ENCODE data around the gene PON3. TPM values are rescaled to one million over a fixed set of nuclear protein-coding genes. Genes with fewer than 3 reads are reported as not detected.

The PON3 gene
- total and polyA plus RNA-seq, 2 of the 4 experiments (the other 2 are of a cell fraction) = not detected

GRCh38 chr7:95425694-95426093, 29.5 kb upstream of the PON3 start:
- intact Hi-C loops (cut with micrococcal nuclease) = no loop called here
- no CpG with 5 or more reads among the region's 2 CpGs for WGBS, 2 experiments (ENCODE audit: extremely low coverage in 2 of 2, insufficient read length in 1 of 2)
- no peak overlapping the region for H2BK120ac ChIP-seq (ENCODE audit: low read depth, low read length)
- H2AK9ac ChIP-seq (replicated peaks; ENCODE audit: low read depth, low read length, poor library complexity) = no peak overlapping the region
- ChIA-PET POLR2A (ENCODE audit: unreplicated experiment) (no interaction called here), CTCF (interaction anchor here (0.6 kb wide), 1 partner anchor 989 kb away, joined by 5 read pairs; no protein-coding TSS in a partner anchor)
- H3K4me1 ChIP-seq (ENCODE audit: control insufficient read depth, insufficient read depth, low read length) = peaks cover 5% of the 10 kb centered on the region; the same call in 1 of the 2 replicates
- peaks cover 5% of the 10 kb centered on the region for H3K36me3 ChIP-seq (ENCODE audit: control insufficient read depth, insufficient read depth, low read length)
- no peak overlapping the region for H4K8ac ChIP-seq (ENCODE audit: low read depth in 2 of 2, low read length in 2 of 2)
- H4K91ac ChIP-seq (ENCODE audit: insufficient read depth, low read depth, low read length) = no peak overlapping the region
- ATAC-seq (ENCODE audit: low read depth) (no peak), DNase-seq (no peak)
- H3K79me1 ChIP-seq (ENCODE audit: low read depth in 1 of 2, low read length in 2 of 2) = peaks cover 10 to 27% of the 10 kb centered on the region in 2 experiments; a peak in 3 of 4 replicates
- H3K4ac ChIP-seq (ENCODE audit: low read depth, low read length) = no peak overlapping the region
- no peaks in the 10 kb centered on the region for H4K20me1 ChIP-seq (ENCODE audit: insufficient read depth, low read length)
- H3K9ac ChIP-seq (ENCODE audit: low read depth, low read length) = no peak overlapping the region
- H4K5ac ChIP-seq (ENCODE audit: low read depth, low read length) = no peak overlapping the region
- H3K56ac ChIP-seq (ENCODE audit: extremely low read depth, insufficient read depth, low read length) = no peak overlapping the region
- in situ Hi-C loops (cut with MboI; ENCODE audit: low sequenced_read_pairs) = no loop called here
- H2AFZ ChIP-seq (replicated peaks; ENCODE audit: low read length, poor library complexity) = no peak overlapping the region
- H3K9me1 ChIP-seq (ENCODE audit: insufficient read depth, low read length) = peaks cover 4% of the 10 kb centered on the region; the same call in 1 of the 2 replicates
- no peak overlapping the region for H3K27ac ChIP-seq (ENCODE audit: insufficient read depth, low read length)
- H3K4me3 ChIP-seq (ENCODE audit: insufficient read depth, low read depth, low read length) = no peak overlapping the region
- H2BK20ac ChIP-seq (ENCODE audit: low read depth, low read length) = no peak overlapping the region
- H3K14ac ChIP-seq (replicated peaks; ENCODE audit: low read depth, low read length) = no peak overlapping the region
- no peak overlapping the region for H2BK5ac ChIP-seq (ENCODE audit: low read depth, low read length, poor library complexity, severe bottlenecking)
- H2AK5ac ChIP-seq (ENCODE audit: low read depth, low read length) = no peak overlapping the region
- TF ChIP-seq NFE2L2 (IDR thresholded peaks at IDR 0.05; ENCODE audit: low read depth, low read length) = no peak
- no peak for TF ChIP-seq MAZ (IDR thresholded peaks at IDR 0.05; ENCODE audit: borderline replicate concordance, low read depth, low read length)
- TF ChIP-seq MAFK (IDR thresholded peaks at IDR 0.05; ENCODE audit: low read depth, low read length) = no peak
- TF ChIP-seq ELK1 (IDR thresholded peaks at IDR 0.05; ENCODE audit: borderline replicate concordance, low read depth, low read length) = no peak
- no peak for TF ChIP-seq CEBPB (IDR thresholded peaks at IDR 0.05; ENCODE audit: low read depth, low read length)
- BruUV-seq (replicated peaks) = no TSS peak
- H3K18ac ChIP-seq (ENCODE audit: low read depth, low read length) = no peak overlapping the region
- dilution Hi-C loops (cut with HindIII; ENCODE audit: low sequenced_read_pairs, unreplicated experiment) = no loop called here
- H3K27me3 ChIP-seq (ENCODE audit: control insufficient read depth, insufficient read depth, low read length) = no peaks in the 10 kb centered on the region
- no peaks in the 10 kb centered on the region for H3K9me3 ChIP-seq (ENCODE audit: control insufficient read depth, insufficient read depth, low read length)
- no peak overlapping the region for H3K4me2 ChIP-seq (ENCODE audit: low read depth, low read length)
- H3K23ac ChIP-seq (ENCODE audit: low read depth, low read length) = no peak overlapping the region
- H2BK15ac ChIP-seq (ENCODE audit: low read depth, low read length) = no peak overlapping the region

Measured in IMR-90 (cell line).